Measurements from ENCODE around the gene ENPP6. TPM values are rescaled to one million over a fixed set of nuclear protein-coding genes. Genes with fewer than 3 reads are reported as not detected.

The ENPP6 gene
- total and polyA plus RNA-seq, 2 donors (not counting 1 experiment from before 2014, with no cell fraction given), result 0.01 TPM; not detected in 1

DNA sequence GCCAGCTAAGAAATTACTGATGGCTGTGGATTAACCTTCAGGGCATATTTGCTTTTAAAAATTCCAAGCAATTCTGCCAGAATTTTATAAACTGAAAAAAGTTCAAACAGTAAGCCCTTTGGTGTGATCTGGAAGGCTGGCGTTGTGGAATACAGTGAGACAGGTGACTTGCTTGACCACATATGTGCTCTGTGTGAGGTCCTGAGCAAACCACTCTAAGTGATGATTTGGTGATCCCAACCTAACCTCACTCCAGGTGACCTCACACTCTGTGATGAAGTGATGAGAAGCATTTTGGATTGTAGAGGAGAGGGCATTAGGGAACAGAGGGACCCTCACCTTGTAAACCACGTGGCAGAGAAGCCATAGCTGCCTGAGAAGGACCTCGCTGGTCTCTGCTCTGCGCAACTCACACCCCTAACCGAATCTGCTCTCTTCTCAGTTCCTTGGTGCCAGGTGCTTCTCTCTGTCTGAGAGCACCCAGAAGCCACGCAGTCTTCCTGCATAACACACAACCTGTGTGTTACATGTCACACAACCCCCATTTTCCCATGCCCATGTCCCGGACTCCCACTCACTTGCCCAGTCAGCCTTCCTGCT lies 106.3 kb downstream of the ENPP6 start:
- POLR2A ChIA-PET, result no interaction called here
- H3K9me3 Mint-ChIP-seq (ENCODE audit: insufficient read depth), result peaks cover 3% of the 10 kb centered on the region
- no peak for DNase-seq
- no peak overlapping the region for H2AFZ ChIP-seq (ENCODE audit: insufficient read depth, low read depth, low read length, poor library complexity, severe bottlenecking)
- no peaks in the 10 kb centered on the region for H3K4me1 Mint-ChIP-seq
- 92% methylated on average over 7 of the region's 7 CpGs for WGBS (ENCODE audit: insufficient coverage)
- no peak overlapping the region for H3K4me3 ChIP-seq (ENCODE audit: control extremely low read depth in 1 of 5, extremely low read depth in 1 of 5, insufficient read depth in 1 of 5, low read depth in 2 of 5, low read length in 4 of 5)
- no peak overlapping the region for H3K27ac Mint-ChIP-seq
- intact Hi-C loops (cut with micrococcal nuclease), result no loop called here
- no peak overlapping the region for H3K9ac ChIP-seq (ENCODE audit: low read length)
- H3K9me3 ChIP-seq (ENCODE audit: control extremely low read depth in 1 of 3, control insufficient read depth in 2 of 3, insufficient read depth in 1 of 3, low read length in 2 of 3), result peaks cover 0 to 21% (median 0%) of the 10 kb centered on the region in 3 donors
- H4K20me1 ChIP-seq (ENCODE audit: control insufficient read depth, insufficient read depth, low read length, poor library complexity, severe bottlenecking), result no peaks in the 10 kb centered on the region
- H3K27me3 ChIP-seq (replicated peaks in 1 of 4; ENCODE audit: control extremely low read depth in 1 of 4, control insufficient read depth in 3 of 4, insufficient read depth in 4 of 4, low read length in 3 of 4), result no peaks in the 10 kb centered on the region
- CTCF ChIA-PET, result no interaction called here
- TF ChIP-seq, protein P1, sequence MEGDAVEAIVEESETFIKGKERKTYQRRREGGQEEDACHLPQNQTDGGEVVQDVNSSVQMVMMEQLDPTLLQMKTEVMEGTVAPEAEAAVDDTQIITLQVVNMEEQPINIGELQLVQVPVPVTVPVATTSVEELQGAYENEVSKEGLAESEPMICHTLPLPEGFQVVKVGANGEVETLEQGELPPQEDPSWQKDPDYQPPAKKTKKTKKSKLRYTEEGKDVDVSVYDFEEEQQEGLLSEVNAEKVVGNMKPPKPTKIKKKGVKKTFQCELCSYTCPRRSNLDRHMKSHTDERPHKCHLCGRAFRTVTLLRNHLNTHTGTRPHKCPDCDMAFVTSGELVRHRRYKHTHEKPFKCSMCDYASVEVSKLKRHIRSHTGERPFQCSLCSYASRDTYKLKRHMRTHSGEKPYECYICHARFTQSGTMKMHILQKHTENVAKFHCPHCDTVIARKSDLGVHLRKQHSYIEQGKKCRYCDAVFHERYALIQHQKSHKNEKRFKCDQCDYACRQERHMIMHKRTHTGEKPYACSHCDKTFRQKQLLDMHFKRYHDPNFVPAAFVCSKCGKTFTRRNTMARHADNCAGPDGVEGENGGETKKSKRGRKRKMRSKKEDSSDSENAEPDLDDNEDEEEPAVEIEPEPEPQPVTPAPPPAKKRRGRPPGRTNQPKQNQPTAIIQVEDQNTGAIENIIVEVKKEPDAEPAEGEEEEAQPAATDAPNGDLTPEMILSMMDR (IDR thresholded peaks at IDR 0.05), result no peak
- TF ChIP-seq EZH2 (IDR thresholded peaks at IDR 0.05; ENCODE audit: borderline replicate concordance, insufficient read depth, low read depth, low read length, poor library complexity, severe bottlenecking), result no peak
- H3K27ac ChIP-seq (ENCODE audit: low read length in 2 of 2), result no peak overlapping the region
- H3K4me1 ChIP-seq (ENCODE audit: control insufficient read depth in 2 of 2, insufficient read depth in 2 of 2, low read length in 2 of 2), result no peaks in the 10 kb centered on the region
- no peak for ATAC-seq (ENCODE audit: low read depth)
- H3K4me2 ChIP-seq (replicated peaks; ENCODE audit: low read depth, low read length, poor library complexity, severe bottlenecking), result no peak overlapping the region
- no peak overlapping the region for H3K4me3 Mint-ChIP-seq
- H3K36me3 ChIP-seq (replicated peaks in 1 of 2; ENCODE audit: control extremely low read depth in 1 of 2, control insufficient read depth in 1 of 2, extremely low read depth in 1 of 2, insufficient read depth in 2 of 2, low read length in 1 of 2), result no peaks in the 10 kb centered on the region
- no peaks in the 10 kb centered on the region for H3K79me2 ChIP-seq (ENCODE audit: control insufficient read depth, insufficient read depth, low read length)
- H3K27me3 Mint-ChIP-seq, result peaks cover 16% of the 10 kb centered on the region

DNA sequence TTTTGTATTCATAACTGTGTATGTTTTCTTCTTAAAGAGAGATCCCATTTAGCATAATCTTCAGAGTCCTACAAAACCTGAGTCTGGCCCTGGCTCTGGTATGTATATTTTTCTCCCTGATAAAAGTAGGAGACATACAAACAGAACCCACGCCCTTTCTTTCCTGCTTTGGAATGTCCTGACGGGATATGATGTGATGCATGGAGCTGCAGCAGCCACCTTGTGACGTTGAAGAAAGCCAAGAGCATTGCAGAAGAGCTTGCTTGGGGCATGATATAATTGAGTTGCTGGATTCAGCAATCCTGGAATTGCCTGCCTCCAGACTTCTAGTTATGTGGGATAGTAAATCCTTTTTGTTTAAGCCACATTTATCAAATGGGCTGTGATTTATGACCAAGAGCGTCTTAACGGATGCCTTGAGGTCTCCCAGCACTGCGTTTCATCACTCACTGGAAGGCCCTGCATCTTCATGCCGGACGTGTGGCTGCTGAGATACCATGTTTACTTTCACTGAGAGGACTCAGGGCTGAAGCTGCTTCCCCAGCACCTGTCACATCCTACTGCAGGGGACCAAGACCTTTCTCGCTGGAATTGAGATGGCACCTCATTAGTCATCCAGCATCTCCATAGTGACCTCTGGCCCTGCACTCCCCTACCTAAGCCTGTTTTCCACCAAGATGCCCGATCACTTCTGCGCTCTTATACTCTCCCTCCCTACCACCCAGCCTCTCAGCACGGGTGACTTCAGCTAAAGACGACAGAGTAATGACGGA lies 107.0 kb downstream of the ENPP6 start:
- no peak overlapping the region for H3K27ac Mint-ChIP-seq
- TF ChIP-seq EZH2 (IDR thresholded peaks at IDR 0.05; ENCODE audit: borderline replicate concordance, insufficient read depth, low read depth, low read length, poor library complexity, severe bottlenecking), result no peak
- TF ChIP-seq, protein P1 (IDR thresholded peaks at IDR 0.05), result no peak

More for the DNA sequence above, 107.0 kb downstream of the ENPP6 start:
- H3K4me3 ChIP-seq (ENCODE audit: control extremely low read depth in 1 of 5, extremely low read depth in 1 of 5, insufficient read depth in 1 of 5, low read depth in 2 of 5, low read length in 4 of 5), result no peak overlapping the region
- Mint-ChIP-seq H3K27me3 (peaks cover 16% of the 10 kb centered on the region), H3K4me3 (no peak overlapping the region), H3K9me3 (ENCODE audit: insufficient read depth) (peaks cover 3% of the 10 kb centered on the region), H3K4me1 (no peaks in the 10 kb centered on the region)
- no peak for ATAC-seq (ENCODE audit: low read depth)
- H3K27ac ChIP-seq (ENCODE audit: low read length in 2 of 2), result no peak overlapping the region
- 92% methylated on average over 9 of the region's 14 CpGs for WGBS (ENCODE audit: insufficient coverage)
- ChIA-PET CTCF (no interaction called here), POLR2A (no interaction called here)
- no peak overlapping the region for H3K4me2 ChIP-seq (replicated peaks; ENCODE audit: low read depth, low read length, poor library complexity, severe bottlenecking)
- H2AFZ ChIP-seq (ENCODE audit: insufficient read depth, low read depth, low read length, poor library complexity, severe bottlenecking), result no peak overlapping the region
- H3K36me3 ChIP-seq (replicated peaks in 1 of 2; ENCODE audit: control extremely low read depth in 1 of 2, control insufficient read depth in 1 of 2, extremely low read depth in 1 of 2, insufficient read depth in 2 of 2, low read length in 1 of 2), result no peaks in the 10 kb centered on the region
- no peaks in the 10 kb centered on the region for H3K4me1 ChIP-seq (ENCODE audit: control insufficient read depth in 2 of 2, insufficient read depth in 2 of 2, low read length in 2 of 2)
- H3K9ac ChIP-seq (ENCODE audit: low read length), result no peak overlapping the region
- H3K27me3 ChIP-seq (replicated peaks in 1 of 4; ENCODE audit: control extremely low read depth in 1 of 4, control insufficient read depth in 3 of 4, insufficient read depth in 4 of 4, low read length in 3 of 4), result no peaks in the 10 kb centered on the region
- peaks cover 0 to 22% (median 0%) of the 10 kb centered on the region in 3 donors for H3K9me3 ChIP-seq (ENCODE audit: control extremely low read depth in 1 of 3, control insufficient read depth in 2 of 3, insufficient read depth in 1 of 3, low read length in 2 of 3)
- DNase-seq, result no peak
- H3K79me2 ChIP-seq (ENCODE audit: control insufficient read depth, insufficient read depth, low read length), result no peaks in the 10 kb centered on the region
- intact Hi-C loops (cut with micrococcal nuclease), result no loop called here
- H4K20me1 ChIP-seq (ENCODE audit: control insufficient read depth, insufficient read depth, low read length, poor library complexity, severe bottlenecking), result no peaks in the 10 kb centered on the region
